GM19463 (cell line): ENCODE data around the gene SYT8.
"Not testable (repeated sequence)": the region's sequence is repeated elsewhere in the genome, so short reads cannot be mapped to it uniquely, and the experiment has no call there.

Experiments
- ATAC-seq: cut with Tn5 transposase; IDR thresholded peaks from one replicate; pipeline ENCODE4 v1.9.1; 2021; ENCODE audit warnings: mild to moderate bottlenecking, moderate library complexity; ENCODE audit not compliant: unreplicated experiment

The SYT8 gene, protein sequence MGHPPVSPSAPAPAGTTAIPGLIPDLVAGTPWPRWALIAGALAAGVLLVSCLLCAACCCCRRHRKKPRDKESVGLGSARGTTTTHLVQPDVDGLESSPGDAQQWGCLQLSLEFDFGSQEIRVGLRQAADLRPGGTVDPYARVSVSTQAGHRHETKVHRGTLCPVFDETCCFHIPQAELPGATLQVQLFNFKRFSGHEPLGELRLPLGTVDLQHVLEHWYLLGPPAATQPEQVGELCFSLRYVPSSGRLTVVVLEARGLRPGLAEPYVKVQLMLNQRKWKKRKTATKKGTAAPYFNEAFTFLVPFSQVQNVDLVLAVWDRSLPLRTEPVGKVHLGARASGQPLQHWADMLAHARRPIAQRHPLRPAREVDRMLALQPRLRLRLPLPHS

DNA sequence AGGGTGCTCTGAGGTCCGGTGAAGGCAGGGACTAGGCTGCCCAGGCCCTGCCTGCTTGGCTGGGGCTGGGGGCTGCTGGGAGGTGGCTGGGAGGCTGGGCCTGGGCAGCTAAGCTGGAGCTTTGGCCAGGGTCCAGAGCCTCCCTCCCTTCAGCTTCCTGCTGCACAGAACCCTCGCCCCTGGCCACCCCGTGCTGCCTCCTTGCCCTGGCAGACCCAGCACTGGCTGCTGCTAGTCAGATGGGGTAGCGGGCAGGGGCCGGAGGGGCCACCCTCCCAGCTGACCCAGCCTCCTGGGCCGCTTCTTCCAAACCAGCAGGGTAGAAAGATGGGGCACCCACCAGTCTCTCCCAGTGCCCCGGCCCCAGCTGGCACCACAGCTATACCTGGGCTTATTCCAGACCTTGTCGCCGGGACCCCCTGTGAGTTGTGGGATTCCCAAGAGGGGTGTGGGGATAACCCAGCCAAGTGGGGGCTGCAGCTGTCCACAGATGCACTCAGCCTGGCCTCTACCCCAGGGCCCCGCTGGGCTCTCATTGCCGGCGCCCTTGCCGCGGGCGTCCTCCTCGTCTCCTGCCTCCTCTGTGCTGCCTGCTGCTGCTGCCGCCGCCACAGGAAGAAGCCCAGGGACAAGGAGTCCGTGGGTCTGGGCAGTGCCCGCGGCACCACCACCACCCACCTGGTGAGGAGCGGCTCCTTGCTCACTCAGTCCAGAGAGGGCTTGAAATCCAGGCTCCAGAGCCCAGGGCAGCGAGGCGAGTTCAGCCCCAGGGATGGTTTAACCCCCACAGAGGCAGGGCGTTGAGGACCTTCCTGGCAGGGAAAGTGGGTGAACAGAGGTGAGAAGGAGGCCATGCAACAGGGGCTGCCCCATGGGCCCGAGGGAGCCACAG lies at the start of gene SYT8:
Gene SYT8 (plus strand): TSS at position 212 of the 892 bp plus-strand sequence. CDS start 116 bp downstream, at position 328.
- no peak for ATAC-seq

DNA sequence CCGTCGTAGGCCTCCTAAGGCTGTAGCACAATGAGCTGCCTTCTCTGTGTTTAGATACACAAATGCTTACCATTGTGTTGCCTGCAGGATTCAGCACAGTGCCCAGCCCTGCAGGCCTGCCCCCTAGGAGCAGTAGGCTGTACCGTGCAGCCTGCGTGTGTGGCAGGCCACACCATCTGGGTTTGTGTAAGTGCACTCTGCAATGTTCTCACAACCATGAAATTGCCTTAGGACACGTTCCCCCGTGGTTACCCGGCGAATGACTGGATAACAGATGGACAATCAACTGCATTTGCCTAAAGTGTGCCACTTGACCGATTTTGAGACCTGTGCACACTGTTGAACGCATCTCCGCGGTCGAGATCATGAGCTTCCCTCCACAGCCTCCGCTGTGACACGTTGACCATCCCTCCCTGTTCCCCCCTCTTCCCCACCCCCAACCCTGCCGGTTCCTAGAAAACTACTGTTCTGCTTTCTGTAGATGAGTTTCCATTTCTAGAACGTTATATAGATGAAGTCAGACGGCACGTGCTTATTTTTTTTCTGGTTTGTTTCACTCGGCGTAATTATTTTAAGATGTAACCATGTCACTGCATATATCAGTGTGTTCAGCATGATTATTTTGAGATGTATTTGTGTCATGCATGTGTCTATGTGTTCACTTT lies 48.9 kb upstream of the SYT8 start:
- no peak for ATAC-seq

DNA sequence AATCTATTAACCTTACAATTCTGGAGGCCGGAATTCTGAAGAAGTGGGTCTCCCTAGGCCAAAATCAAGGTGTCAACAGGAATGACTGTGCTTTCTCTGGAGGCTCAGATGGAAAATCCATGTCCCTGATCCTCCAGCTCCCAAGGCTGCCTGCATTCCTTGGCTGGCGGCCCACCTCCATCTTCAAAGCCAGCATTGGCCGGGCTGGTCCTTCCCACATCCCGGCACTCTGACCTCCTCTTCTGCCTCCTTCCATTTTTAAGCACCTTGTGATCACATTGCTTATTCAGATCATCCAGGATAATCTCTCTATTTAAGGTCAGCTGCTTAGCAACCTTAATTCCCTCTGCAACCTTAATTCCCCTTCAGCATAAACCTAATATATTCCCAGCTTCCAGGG lies 48.3 kb upstream of the SYT8 start:
- ATAC-seq = no peak

DNA sequence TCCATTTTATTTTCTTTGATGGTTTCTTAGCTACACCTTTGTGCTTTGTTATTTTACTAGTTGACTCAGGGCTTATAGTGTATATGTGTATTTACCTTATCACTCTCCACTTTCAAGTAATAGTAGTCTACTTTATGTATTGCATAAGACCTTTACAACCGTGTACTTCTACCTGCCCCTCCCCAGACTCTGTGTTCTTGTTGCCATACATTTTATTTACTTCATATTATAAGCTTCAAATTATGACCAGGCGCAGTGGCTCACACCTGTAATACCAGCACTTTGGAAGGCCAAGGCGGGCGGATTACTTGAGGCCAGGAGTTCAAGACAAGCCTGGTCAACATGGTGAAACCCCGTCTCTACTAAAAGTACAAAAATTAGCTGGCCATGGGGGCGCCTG lies 42.9 kb upstream of the SYT8 start:
- ATAC-seq = no peak

DNA sequence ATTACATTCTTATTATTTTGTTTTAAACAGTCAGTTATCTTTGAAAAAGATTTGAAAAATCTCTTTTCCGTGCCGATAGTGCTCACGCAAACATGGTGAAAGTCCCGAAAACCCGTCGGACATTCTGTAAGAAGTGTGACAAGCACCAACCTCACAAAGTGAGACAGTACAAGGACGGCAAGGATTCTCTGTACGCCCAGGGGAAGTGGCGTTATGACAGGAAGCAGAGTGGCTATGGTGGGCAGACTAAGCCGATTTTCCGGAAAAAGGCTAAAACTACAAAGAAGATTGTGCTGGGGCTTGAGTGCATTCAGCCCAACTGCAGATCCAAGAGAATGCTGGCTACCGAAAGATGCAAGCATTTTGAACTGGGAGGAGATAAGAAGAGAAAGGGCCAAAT lies 42.3 kb upstream of the SYT8 start:
- ATAC-seq = no peak

DNA sequence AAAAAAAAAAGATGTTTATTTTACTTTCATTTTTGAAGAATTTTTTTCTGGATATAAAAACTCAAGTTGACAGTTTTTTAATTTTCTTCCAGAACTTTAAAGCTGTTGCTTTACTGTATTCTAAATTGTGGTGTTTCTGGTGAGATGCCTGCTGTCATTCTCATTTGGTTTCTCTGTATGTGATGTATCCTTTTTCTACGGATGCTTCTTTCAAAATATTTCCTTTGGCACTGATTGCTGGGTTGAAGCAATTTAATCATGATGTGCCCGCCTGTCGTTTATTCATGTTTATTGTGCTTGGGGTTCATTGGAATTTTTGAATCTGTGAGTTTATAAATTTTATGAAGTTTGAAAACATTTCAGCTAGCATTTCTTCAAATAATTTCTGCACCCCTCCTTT lies 41.7 kb upstream of the SYT8 start:
- no peak for ATAC-seq

DNA sequence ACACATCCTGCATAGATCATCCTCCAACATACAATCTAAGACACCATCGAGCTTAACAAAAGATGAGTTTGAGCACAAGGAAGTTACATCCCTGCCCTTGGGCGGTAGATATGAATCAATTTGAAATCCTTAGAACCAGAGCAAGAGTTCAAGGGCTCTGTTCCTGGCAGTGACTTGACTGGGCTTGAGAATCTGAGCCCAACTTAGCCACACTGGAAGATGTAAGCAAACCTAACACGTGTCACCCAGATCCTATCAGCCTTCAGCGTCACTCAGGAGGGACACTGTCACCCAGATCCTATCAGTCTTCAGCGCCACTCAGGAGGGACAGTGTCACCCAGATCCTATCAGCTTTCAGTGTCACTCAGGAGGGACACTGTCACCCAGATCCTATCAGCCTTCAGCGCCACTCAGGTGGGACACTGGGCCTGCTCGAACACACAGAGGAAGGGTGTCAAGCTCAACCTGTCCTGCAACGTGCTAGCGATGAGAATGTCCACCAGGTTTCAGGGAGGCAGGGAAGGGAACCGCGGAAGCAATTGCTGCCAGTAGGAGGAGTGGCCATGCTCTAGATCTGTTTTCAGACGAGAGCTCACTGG lies 38.3 kb upstream of the SYT8 start:
- ATAC-seq = no peak

DNA sequence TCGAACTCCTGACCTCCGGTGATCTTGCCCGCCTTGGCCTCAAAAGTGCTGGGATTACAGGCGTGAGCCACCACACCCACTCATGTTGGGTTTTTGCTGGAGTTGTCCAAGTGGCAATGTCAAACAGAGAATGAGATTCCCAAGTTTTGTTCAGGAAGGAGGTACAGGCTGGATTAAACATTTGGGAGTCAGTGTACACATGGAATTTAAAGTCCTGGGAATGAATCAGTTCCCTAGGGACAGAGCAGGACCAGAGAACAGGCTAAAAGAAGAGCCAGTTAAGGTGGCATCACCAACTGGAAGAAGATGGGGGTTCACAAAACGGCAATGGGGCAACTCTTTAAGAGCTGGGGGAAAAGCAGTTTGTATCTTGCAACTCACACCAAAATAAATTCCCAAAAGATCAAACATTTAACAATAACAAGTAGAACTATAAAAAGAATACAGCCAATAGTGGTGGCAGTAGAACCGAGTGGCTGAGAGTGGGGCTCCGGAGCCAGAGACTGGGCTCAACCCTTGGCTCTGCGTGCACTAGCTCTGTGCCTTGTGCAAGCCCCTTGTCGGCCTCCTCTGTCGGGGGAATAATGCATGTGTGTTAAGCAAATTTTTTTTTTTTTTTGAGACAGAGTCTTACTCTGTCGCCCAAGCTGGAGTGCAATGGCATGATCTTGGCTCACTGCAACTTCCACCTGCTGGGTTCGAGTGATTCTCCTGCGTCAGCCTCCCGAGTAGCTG lies 37.2 kb upstream of the SYT8 start:
- no peak for ATAC-seq

DNA sequence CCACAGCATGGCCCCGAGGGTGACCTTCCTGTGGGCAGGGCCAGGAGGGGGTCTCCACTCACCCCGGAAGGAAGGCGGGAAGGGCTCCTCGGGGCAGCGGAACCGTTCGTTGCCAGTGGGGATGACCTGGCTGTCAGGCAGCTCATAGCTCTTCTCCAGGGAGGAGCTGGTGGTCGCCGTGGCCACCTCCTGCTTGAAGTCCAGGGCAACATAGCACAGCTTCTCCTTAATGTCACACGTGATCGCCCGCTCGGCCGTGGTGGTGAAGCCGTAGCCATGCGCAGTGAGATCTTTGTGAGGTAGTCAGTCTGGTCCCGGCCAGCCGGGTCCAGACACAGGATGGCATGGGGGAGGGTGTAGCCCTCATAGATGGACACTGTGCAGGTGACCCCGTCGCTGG lies 31.5 kb upstream of the SYT8 start:
- ATAC-seq = no peak

DNA sequence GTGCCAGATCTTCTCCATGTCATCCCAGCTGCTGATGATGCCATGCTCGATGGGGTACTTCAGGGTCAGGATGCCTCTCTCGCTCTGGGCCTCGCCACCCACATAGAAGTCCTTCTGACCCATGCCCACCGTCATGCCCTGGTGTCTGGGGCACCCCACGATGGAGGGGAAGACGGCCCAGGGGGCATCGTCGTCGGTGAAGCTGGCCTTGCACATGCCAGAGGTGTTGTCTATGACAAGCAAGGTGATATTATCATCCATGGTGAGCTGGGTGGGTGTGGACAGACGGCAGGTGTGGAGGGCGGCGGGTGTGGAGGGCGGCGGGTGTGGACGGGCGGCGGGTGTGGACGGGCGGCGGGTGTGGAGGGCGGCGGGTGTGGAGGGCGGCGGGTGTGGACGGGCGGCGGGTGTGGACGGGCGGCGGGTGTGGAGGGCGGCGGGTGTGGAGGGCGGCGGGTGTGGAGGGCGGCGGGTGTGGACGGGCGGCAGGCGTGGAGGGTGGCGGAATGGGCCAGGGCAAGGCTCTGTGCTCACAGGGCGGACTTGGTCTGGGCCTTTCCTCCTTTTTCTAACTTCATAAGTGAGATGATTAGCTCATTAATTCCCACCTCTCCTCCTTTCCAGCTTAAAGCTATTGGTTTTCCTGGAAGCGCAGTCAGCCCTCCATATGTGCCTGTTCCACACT lies 30.8 kb upstream of the SYT8 start:
- ATAC-seq = not testable (repeated sequence)

DNA sequence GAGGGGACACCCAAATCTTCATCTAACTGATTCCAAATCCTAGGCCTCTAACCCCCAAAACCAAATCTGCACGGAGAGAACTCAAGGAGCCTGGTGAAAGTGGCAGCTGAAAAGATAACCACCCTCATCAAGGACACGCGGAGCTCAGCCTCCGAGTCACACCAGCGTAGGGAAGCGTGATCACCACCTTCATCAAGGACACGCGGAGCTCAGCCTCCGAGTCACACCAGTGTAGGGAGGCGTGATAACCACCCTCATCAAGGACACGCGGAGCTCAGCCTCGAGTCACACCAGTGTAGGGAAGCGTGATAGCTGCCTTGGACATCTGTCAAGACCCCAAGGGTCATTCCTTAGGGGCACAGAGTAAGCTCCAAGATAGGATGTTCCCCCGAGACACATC lies 29.3 kb upstream of the SYT8 start:
- no peak for ATAC-seq

DNA sequence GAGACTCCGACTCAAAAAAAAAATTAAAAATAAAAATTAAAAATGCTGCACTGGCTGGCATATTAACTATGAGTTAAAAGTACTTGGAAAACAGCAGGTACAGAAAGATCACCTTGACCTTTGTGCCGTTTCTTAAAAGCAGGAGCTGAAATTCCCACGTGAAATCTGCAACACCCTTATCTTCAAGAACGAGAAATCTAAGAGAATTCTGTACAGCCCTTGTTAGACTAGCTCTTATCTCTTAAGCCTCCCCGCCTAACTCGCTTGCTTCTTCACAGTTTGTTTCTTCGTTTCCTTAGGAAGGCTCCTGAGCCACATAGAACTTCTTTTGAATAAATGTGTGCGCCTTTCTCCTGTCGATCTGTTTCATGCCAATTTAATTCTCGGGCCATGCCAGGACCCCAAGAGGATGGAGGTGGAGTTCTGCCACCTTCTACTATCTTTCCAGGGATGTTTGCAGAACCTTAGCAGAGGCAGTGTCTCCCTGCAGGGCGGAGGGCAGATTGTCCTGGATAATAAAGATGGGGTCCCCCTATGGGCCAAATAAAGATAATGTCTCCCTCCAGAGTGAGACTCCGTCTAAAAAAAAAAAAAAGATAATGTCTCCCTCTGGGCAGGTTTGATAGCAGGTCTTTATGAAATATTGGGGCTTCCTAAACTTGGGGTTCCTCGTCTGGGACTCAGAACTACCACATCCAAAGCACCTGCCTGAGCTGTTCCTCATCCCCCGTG lies 27.4 kb upstream of the SYT8 start:
- no peak for ATAC-seq

DNA sequence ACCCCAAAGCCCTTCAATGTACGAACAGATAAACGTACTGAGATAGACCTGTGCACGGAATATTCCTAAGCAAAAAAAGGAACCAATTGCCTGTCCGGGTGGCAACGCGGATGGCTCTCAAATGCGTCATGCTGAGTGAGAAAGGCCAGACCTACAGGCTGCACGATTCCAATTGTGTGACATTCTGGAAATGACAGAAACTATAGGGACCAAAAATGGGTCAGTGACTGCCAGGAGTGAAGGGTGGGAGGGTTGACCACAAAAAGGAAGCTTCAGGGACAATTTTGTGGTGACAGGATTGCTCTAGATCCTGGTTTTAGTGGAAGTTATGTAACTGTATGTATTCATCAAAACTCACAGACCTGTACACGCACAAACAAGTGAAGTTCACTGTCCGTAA lies 24.0 kb upstream of the SYT8 start:
- ATAC-seq = no peak

DNA sequence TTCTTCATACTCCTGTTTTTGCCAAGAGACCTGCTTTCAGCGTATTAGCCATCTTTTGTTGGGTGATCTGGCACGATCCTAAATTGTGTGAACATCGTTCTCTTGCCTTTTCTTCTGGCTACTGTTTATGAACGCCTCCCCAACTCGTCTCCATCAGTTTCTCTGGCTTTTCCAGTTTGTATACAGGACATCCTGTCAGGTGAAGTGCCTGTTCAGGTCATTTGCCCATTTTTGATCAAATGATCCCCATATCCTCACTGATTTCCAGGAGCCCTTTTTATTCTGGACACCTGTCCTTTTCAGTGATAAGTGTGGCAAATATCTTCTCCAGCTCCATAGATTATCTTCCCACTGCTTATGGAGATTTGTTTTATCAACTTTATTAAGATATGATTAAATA lies 22.5 kb upstream of the SYT8 start:
- ATAC-seq = no peak

DNA sequence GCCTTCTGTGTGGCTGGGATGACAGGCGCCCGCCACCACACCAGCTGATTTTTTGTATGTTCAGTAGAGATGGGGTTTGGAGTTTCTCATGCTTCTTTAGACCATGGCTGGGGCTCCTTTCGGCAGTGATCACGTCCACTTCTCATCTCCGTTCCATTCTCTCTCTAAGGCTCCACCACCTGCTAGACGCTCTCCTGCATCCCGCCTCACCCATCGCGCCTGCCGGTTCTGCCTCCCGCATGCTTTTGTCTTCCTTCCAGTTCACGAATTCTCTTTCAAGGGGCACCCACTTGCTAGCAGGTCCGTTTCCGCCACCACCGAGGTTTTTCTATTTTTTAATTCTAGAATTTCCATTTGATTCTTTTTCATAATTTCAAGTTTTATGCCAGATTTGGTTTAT lies 22.0 kb upstream of the SYT8 start:
- ATAC-seq = no peak

DNA sequence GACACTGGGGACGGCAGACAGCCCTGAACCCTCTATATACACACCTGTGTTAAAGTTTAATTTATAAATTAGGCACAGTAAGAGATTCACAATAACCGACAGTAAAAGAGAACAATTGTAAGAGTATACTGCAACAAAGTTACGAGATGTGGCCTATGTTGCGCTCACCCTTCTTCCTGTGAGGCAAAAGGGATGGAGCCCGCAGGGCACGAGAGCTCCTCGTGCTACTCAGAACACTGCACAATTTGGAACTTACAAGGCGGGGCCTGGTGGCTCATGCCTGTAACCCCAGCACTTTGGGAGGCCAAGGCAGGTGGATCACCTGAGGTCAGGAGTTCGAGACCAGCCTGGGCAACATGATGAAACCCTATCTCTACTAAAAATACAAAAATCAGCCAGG lies 21.4 kb upstream of the SYT8 start:
- ATAC-seq = not testable (repeated sequence)

DNA sequence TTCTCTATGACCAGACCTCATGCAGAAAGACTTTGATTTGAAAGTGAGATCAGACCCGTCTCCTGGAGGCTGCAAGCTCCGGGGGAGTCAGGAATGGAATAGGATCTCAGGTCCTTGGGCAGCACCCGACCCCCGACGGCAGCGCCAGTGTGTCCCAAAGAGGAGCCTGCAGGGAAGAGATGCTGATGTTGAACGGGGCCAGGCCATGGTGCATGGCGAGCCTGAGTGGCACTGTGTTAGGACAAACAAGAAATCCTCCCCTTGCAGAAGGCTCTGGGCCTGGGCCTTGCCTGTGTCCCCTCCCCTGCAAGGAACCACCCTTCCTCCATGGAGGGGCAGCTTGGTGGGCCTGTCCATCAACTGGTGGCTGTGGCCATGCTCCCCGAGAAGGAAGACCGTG lies 20.1 kb upstream of the SYT8 start:
- ATAC-seq = no peak

DNA sequence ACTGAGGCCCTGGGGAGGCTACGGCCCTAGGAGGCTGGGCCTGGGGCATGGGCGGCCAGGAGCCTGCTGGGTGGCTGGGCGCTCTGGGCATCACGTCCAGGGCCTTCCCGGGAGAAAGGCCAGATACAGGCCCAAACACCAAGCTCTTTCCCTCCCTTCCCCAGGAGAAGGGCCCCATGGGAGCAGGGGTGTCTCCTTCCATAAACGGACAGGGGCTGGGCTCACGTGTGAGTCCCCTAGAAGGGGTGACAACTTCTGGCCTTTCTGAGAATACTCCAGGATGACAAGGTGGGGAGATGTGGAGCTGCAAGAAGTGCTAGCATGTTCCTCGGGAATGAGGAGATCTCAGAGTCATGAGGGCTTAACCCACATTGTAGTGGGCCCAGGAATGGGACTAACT lies 19.5 kb upstream of the SYT8 start:
- ATAC-seq = no peak

DNA sequence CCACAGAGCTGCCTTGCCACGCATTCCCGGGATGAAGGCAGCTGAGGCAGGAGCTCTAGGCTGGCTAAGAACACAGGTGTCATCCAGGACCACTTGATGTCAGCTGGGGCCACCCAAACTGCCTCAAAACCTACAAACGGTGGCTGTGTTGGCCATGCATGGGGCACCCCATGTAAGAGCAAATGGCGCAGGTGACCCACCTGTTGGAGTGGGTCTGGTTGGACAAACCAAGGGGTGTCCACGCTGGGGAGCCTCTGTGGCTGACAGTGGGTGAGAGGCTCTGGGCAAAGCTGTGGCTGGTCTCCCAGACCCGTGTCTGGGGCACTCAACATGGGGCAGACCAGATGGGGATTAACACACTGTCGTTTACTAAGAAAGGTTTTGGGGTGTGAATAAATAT lies 19.0 kb upstream of the SYT8 start:
- ATAC-seq = no peak
